K562 (cell line): ENCODE data around the gene TSGA10IP. TPM values are rescaled to one million over a fixed set of nuclear protein-coding genes. Genes with fewer than 3 reads are reported as not detected.

Experiments
- ARID3A ChIP-seq: IDR thresholded peaks from 2 replicates; pipeline ENCODE4 v1.6.1; 2012; ENCODE audit warnings: low read depth, low read length, improper control_type of control experiment, borderline replicate concordance
- C11orf30 ChIP-seq: fragments of 450-650 bp; IDR thresholded peaks from 2 replicates; pipeline ENCODE4 v1.6.1; 2016; ENCODE audit warnings: low read depth, mild to moderate bottlenecking
- CBX3 ChIP-seq, 2 experiments: IDR thresholded peaks; 1 replicate in 1 of 2; 2 replicates in 1 of 2; pipeline ENCODE4 v1.6.1; 2012; ENCODE audit warnings: inconsistent platforms in 2 of 2, low read length in 2 of 2, borderline replicate concordance in 1 of 2, control low read depth in 1 of 2
- E2F1 ChIP-seq: sonication (generic); formaldehyde crosslinking; IDR thresholded peaks from 2 replicates; pipeline ENCODE4 v1.8.1; 2023; ENCODE audit warnings: mild to moderate bottlenecking, missing genetic modification reagents, moderate library complexity
- JUND ChIP-seq, 2 experiments: IDR thresholded peaks; 2 replicates in 1 of 2; 3 replicates in 1 of 2; pipeline ENCODE4 v1.6.1; 2011; ENCODE audit warnings: borderline replicate concordance in 2 of 2, low read depth in 2 of 2, low read length in 2 of 2, improper control_type of control experiment in 1 of 2, missing biosample characterization in 1 of 2, missing genetic modification characterization in 1 of 2, missing genetic modification reagents in 1 of 2
- MAFF ChIP-seq: IDR thresholded peaks from 2 replicates; pipeline ENCODE4 v1.6.1; 2012; ENCODE audit warnings: low read length, improper control_type of control experiment
- TBP ChIP-seq: optimal IDR thresholded peaks from 2 replicates; pipeline ENCODE3; 2011; ENCODE audit warnings: low read depth, low read length, improper control_type of control experiment
- UBTF ChIP-seq, 2 experiments: IDR thresholded peaks; 2 replicates each; pipeline ENCODE4 v1.6.1; 2012; ENCODE audit warnings: improper control_type of control experiment in 2 of 2, low read depth in 2 of 2, low read length in 2 of 2, borderline replicate concordance in 1 of 2
- XRCC5 ChIP-seq: fragments of 200-400 bp; formaldehyde crosslinking; IDR thresholded peaks from 2 replicates; pipeline ENCODE4 v1.6.1; 2017; ENCODE audit warnings: low read depth, mild to moderate bottlenecking, low read length
- ZBTB43 ChIP-seq: sonication (generic); formaldehyde crosslinking; IDR thresholded peaks from 2 replicates; pipeline ENCODE4 v1.8.0; 2023; ENCODE audit warnings: mild to moderate bottlenecking, missing genetic modification reagents
- ZNF384 ChIP-seq: IDR thresholded peaks from 2 replicates; pipeline ENCODE4 v1.6.1; 2012; ENCODE audit warnings: low read depth, low read length, improper control_type of control experiment
- polyA plus RNA-seq, 8 experiments: library from polyadenylated mRNA; depleted of rRNA in 4 of 8; stranded (reverse) in 5 of 8; unstranded in 3 of 8; fragments of >200 nt; fragmentation: Nextera tagmentation in 2 of 8; fragmentation: Illumina TruSeq in 1 of 8; extraction: Ambion mirVana in 2 of 8; extraction: Trizol in 1 of 8; gene quantifications; 2 replicates each; pipeline versions ENCODE4 v1.2.1 to v1.2.3, GENCODE V29; 2011 to 2014; ENCODE audit warnings: inconsistent platforms in 1 of 8, missing spikeins in 1 of 8
- total RNA-seq, 7 experiments: library from RNA; depleted of rRNA in 6 of 7; stranded (reverse); fragments of >200 nt in 6 of 7; fragmentation: Illumina TruSeq in 2 of 7; extraction: Trizol in 2 of 7; gene quantifications; 2 replicates each; pipeline versions ENCODE4 v1.2.1 to v1.2.3, GENCODE V29; 2011 to 2021; ENCODE audit warnings: low replicate concordance in 1 of 7
- TF ChIP-seq, protein P1 (sequence below): sonication (generic); IDR thresholded peaks from 2 replicates; pipeline ENCODE4 v1.6.1; 2016
- TF ChIP-seq, protein P2 (sequence below): fragments of 250-450 bp; sonication (Bioruptor Pico); IDR thresholded peaks from 2 replicates; pipeline ENCODE4 v1.8.0; 2021; ENCODE audit warnings: mild to moderate bottlenecking, moderate library complexity

TSGA10IP gene
- total and polyA plus RNA-seq, 9 of the 15 experiments (the other 6 are each of a cell fraction or from before 2014, with no cell fraction given), result not detected

GRCh38 chr11:65988791-65989592 is 43.7 kb downstream of the TSGA10IP start (continued):
- peak; percentile 81 for TF ChIP-seq ARID3A
- TF ChIP-seq MAFF, result peak; percentile 25
- TF ChIP-seq ZBTB43 (CRISPR knock-in tag), result peak; percentile 7; the same call in 1 of the 2 replicates
- TF ChIP-seq, protein P1, sequence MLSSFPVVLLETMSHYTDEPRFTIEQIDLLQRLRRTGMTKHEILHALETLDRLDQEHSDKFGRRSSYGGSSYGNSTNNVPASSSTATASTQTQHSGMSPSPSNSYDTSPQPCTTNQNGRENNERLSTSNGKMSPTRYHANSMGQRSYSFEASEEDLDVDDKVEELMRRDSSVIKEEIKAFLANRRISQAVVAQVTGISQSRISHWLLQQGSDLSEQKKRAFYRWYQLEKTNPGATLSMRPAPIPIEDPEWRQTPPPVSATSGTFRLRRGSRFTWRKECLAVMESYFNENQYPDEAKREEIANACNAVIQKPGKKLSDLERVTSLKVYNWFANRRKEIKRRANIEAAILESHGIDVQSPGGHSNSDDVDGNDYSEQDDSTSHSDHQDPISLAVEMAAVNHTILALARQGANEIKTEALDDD, result peak; percentile 63; the same call in 1 of the 2 replicates
- peak; percentile 69; the same call in 1 of the 2 replicates for TF ChIP-seq JUND (IDR thresholded peaks at IDR 0.05; ENCODE audit: borderline replicate concordance, low read depth, low read length)
- TF ChIP-seq JUND (tag; IDR thresholded peaks at IDR 0.05; ENCODE audit: borderline replicate concordance, low read depth, low read length), result peak; percentile 10; the same call in 1 of the 3 replicates
- peak; percentile 33; the same call in 1 of the 2 replicates for TF ChIP-seq XRCC5
- peak in 1 of 2 experiments; percentile 92; a peak in 1 of 3 replicates for TF ChIP-seq CBX3 (IDR thresholded peaks at IDR 0.05; ENCODE audit: borderline replicate concordance in 1 of 2, low read length in 2 of 2)
- TF ChIP-seq, protein P2, sequence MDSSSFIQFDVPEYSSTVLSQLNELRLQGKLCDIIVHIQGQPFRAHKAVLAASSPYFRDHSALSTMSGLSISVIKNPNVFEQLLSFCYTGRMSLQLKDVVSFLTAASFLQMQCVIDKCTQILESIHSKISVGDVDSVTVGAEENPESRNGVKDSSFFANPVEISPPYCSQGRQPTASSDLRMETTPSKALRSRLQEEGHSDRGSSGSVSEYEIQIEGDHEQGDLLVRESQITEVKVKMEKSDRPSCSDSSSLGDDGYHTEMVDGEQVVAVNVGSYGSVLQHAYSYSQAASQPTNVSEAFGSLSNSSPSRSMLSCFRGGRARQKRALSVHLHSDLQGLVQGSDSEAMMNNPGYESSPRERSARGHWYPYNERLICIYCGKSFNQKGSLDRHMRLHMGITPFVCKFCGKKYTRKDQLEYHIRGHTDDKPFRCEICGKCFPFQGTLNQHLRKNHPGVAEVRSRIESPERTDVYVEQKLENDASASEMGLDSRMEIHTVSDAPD (CRISPR knock-in tag), result no peak
- TF ChIP-seq TBP, result peak; percentile 37
- TF ChIP-seq E2F1 (CRISPR knock-in tag), result peak; percentile 29; the same call in 1 of the 2 replicates
- peak; percentile 68; the same call in 1 of the 2 replicates for TF ChIP-seq ZNF384
- 0 out of 4 replicates have a peak, but pooled peaks of 1 of the 2 experiments have one; percentile 41 for TF ChIP-seq UBTF (IDR thresholded peaks at IDR 0.05; ENCODE audit: borderline replicate concordance in 1 of 2, low read depth in 2 of 2, low read length in 2 of 2)
- peak; percentile 88 for TF ChIP-seq C11orf30
